ENCODE results near the gene CIC. TPM values are rescaled to one million over a fixed set of nuclear protein-coding genes. Genes with fewer than 3 reads are reported as not detected.

CIC gene
- total RNA-seq, 4 donors from 2014 or later = 15.2 to 52.2 (median 41.5) TPM

GRCh38 chr19:42323852-42324654 is 55.0 kb downstream of the CIC start:
- in situ Hi-C loops (cut with MboI; ENCODE audit: low sequenced_read_pairs in 4 of 4) = loop anchor here in 1 of 4 donors (10.0 to 25.0 kb wide), 2 partner anchors 79 to 187 kb away; partner anchors contain the start of genes GSK3A and POU2F2
- ATAC-seq (no peak), DNase-seq (no peak)
- Histone ChIP-seq H3K9me3 (no peaks in the 10 kb centered on the region), H3K4me3 (peak overlapping the region; percentile 38 to 96 (median 64)), H3K27me3 (peaks cover 14 to 20% (median 18%) of the 10 kb centered on the region in 3 donors), H3K36me3 (no peaks in the 10 kb centered on the region), H3K27ac (no peak overlapping the region), H3K4me1 (peaks cover 26 to 32% of the 10 kb centered on the region in 2 donors)
- intact Hi-C loops (cut with DNase I; ENCODE audit: low total_unique reads) = loop anchor here (2.0 to 10.0 kb wide), 2 partner anchors 71 to 459 kb away; partner anchors contain the start of gene RPS19
- TF ChIP-seq POLR2A (IDR thresholded peaks at IDR 0.05) (no peak), CTCF (IDR thresholded peaks at IDR 0.05 in 4 of 5, conservative IDR thresholded peaks at IDR 0.05 in 1 of 5) (no peak)

GRCh38 chr19:42324655-42325307 is 55.7 kb downstream of the CIC start:
- DNase-seq (no peak), ATAC-seq (no peak)
- H3K36me3 ChIP-seq = no peaks in the 10 kb centered on the region
- intact Hi-C loops (cut with DNase I; ENCODE audit: low total_unique reads) (loop anchor here (1.0 to 10.0 kb wide), 7 partner anchors 40 to 460 kb away; partner anchors contain the start of genes POU2F2 and RPS19), in situ Hi-C loops (cut with MboI; ENCODE audit: low sequenced_read_pairs in 4 of 4) (loop anchor here in 2 of 4 donors (10.0 to 25.0 kb wide), 3 partner anchors 80 to 212 kb away; partner anchors contain the start of genes GSK3A (in 1 of the 2) and POU2F2 (in 1 of the 2))
- H3K27me3 ChIP-seq = peaks cover 14 to 20% (median 18%) of the 10 kb centered on the region in 3 donors
- H3K27ac ChIP-seq = peak overlapping the region in 1 of 4 donors; percentile 82
- no peak for TF ChIP-seq POLR2A (IDR thresholded peaks at IDR 0.05)
- peak in 1 of 5 experiments; percentile 78 for TF ChIP-seq CTCF (IDR thresholded peaks at IDR 0.05 in 4 of 5, conservative IDR thresholded peaks at IDR 0.05 in 1 of 5)
- H3K9me3 ChIP-seq = no peaks in the 10 kb centered on the region
- peaks cover 26 to 32% of the 10 kb centered on the region in 2 donors for H3K4me1 ChIP-seq
- peak overlapping the region; percentile 38 to 96 (median 64) for H3K4me3 ChIP-seq

GRCh38 chr19:42325308-42325895 is 56.4 kb downstream of the CIC start, which contains the start of gene MEGF8:
Gene MEGF8 (plus strand): TSS chr19:42325635. CDS start chr19:42326244, 609 bp downstream.
- Histone ChIP-seq H3K27me3 (peaks cover 14 to 20% (median 18%) of the 10 kb centered on the region in 3 donors), H3K36me3 (no peaks in the 10 kb centered on the region), H3K4me3 (peak within 1 kb of the TSS; percentile 64 to 96 (median 80)), H3K4me1 (peaks cover 26 to 32% of the 10 kb centered on the region in 2 donors), H3K27ac (peak within 1 kb of the TSS; percentile 64 to 89 (median 84)), H3K9me3 (no peaks in the 10 kb centered on the region)
- peak; percentile 96 to 98 for DNase-seq
- intact Hi-C loops (cut with DNase I; ENCODE audit: low total_unique reads) = loop anchor here (1.0 to 10.0 kb wide), 7 partner anchors 41 to 461 kb away; partner anchors contain the start of genes POU2F2 and RPS19
- in situ Hi-C loops (cut with MboI; ENCODE audit: low sequenced_read_pairs in 4 of 4) = loop anchor here in 2 of 4 donors (10.0 to 25.0 kb wide), 2 partner anchors 81 to 213 kb away; partner anchors contain the start of gene GSK3A (in 1 of the 2)
- ATAC-seq = peak; percentile 99
- TF ChIP-seq CTCF (IDR thresholded peaks at IDR 0.05 in 4 of 5, conservative IDR thresholded peaks at IDR 0.05 in 1 of 5) = peak in 4 of 5 experiments; percentile 81 to 86 (median 82)
- peak; percentile 67 to 84 for TF ChIP-seq POLR2A (IDR thresholded peaks at IDR 0.05)
